H7 (cell line): ENCODE measurements around the gene BRF1. TPM values are rescaled to one million over a fixed set of nuclear protein-coding genes. Genes with fewer than 3 reads are reported as not detected.

Source experiments
- DNase-seq: peaks from one replicate; pipeline ENCODE4 v3.0.0; 2012
- H3K27me3 ChIP-seq: 2 replicates; pipeline ENCODE4 v1.6.0; 2011; ENCODE audit warnings: mild to moderate bottlenecking, low read length; ENCODE audit not compliant: control insufficient read depth, insufficient read depth
- H3K36me3 ChIP-seq: replicated peaks from 2 replicates; pipeline ENCODE4 v1.5.1; 2011; ENCODE audit warnings: low read length; ENCODE audit not compliant: control insufficient read depth, insufficient read depth
- H3K4me3 ChIP-seq: 2 replicates; pipeline ENCODE4 v1.5.1; 2011; ENCODE audit warnings: low read depth, mild to moderate bottlenecking, control low read depth, low read length, moderate library complexity; ENCODE audit not compliant: insufficient read depth
- total RNA-seq: library from RNA; depleted of rRNA; stranded (reverse); fragments of >200 nt; shearing (Covaris generic); gene quantifications from 2 replicates; pipeline ENCODE4 v1.2.3, GENCODE V29; 2014

The BRF1 gene
- total RNA-seq, 1 experiment from 2014 or later: 18.5 TPM

- no peaks in the 10 kb centered on the region for H3K27me3 ChIP-seq
- H3K36me3 ChIP-seq: no peaks in the 10 kb centered on the region; the same call in 1 of the 2 replicates
- no peak overlapping the region for H3K4me3 ChIP-seq
- no peak for DNase-seq
These were observed 56.5 kb downstream of the BRF1 start for GRCh38 chr14:105244334-105244733.

- Histone ChIP-seq H3K4me3 (no peak overlapping the region), H3K36me3 (no peaks in the 10 kb centered on the region), H3K27me3 (no peaks in the 10 kb centered on the region)
- DNase-seq: peak; percentile 37
These were observed 59.2 kb downstream of the BRF1 start for GRCh38 chr14:105241641-105242040.

- H3K36me3 ChIP-seq: no peaks in the 10 kb centered on the region
- no peaks in the 10 kb centered on the region for H3K27me3 ChIP-seq
These were observed 59.8 kb downstream of the BRF1 start for GRCh38 chr14:105240811-105241576.

GRCh38 chr14:105229099-105229655 is 71.6 kb downstream of the BRF1 start:
- H3K4me3 ChIP-seq: no peak overlapping the region
- no peak for DNase-seq
- H3K36me3 ChIP-seq: no peaks in the 10 kb centered on the region
- H3K27me3 ChIP-seq: no peaks in the 10 kb centered on the region

More at GRCh38 chr14:105240811-105241576, 59.8 kb downstream of the BRF1 start:
- DNase-seq: peak; percentile 39
- no peak overlapping the region for H3K4me3 ChIP-seq

GRCh38 chr14:105228562-105228961 is 72.2 kb downstream of the BRF1 start:
- no peak overlapping the region for H3K4me3 ChIP-seq
- H3K36me3 ChIP-seq: no peaks in the 10 kb centered on the region
- DNase-seq: no peak
- H3K27me3 ChIP-seq: no peaks in the 10 kb centered on the region

GRCh38 chr14:105227346-105227745 is 73.5 kb downstream of the BRF1 start:
- DNase-seq: no peak
- Histone ChIP-seq H3K36me3 (no peaks in the 10 kb centered on the region), H3K4me3 (no peak overlapping the region), H3K27me3 (no peaks in the 10 kb centered on the region)

- H3K36me3 ChIP-seq: no peaks in the 10 kb centered on the region
- DNase-seq: no peak
- no peak overlapping the region for H3K4me3 ChIP-seq
- no peaks in the 10 kb centered on the region for H3K27me3 ChIP-seq
These were observed 74.6 kb downstream of the BRF1 start for GRCh38 chr14:105226198-105226597.

- no peak for DNase-seq
- Histone ChIP-seq H3K4me3 (no peak overlapping the region), H3K36me3 (no peaks in the 10 kb centered on the region), H3K27me3 (no peaks in the 10 kb centered on the region)
These were observed 75.8 kb downstream of the BRF1 start for GRCh38 chr14:105224845-105225570.

- DNase-seq: no peak
- no peak overlapping the region for H3K4me3 ChIP-seq
- no peaks in the 10 kb centered on the region; the same call in 1 of the 2 replicates for H3K36me3 ChIP-seq
- no peaks in the 10 kb centered on the region for H3K27me3 ChIP-seq
These were observed 76.8 kb downstream of the BRF1 start for GRCh38 chr14:105223770-105224544.

- DNase-seq: no peak
- Histone ChIP-seq H3K27me3 (no peaks in the 10 kb centered on the region), H3K36me3 (no peaks in the 10 kb centered on the region; the same call in 1 of the 2 replicates), H3K4me3 (no peak overlapping the region)
These were observed 77.5 kb downstream of the BRF1 start for GRCh38 chr14:105223260-105223659.

- no peak for DNase-seq
- H3K36me3 ChIP-seq: no peaks in the 10 kb centered on the region; the same call in 1 of the 2 replicates
- H3K27me3 ChIP-seq: no peaks in the 10 kb centered on the region
These were observed 79.1 kb downstream of the BRF1 start for GRCh38 chr14:105221598-105222178.

GRCh38 chr14:105220699-105221597 is 79.9 kb downstream of the BRF1 start:
- DNase-seq: no peak
- H3K36me3 ChIP-seq: no peaks in the 10 kb centered on the region; the same call in 1 of the 2 replicates
- no peak overlapping the region for H3K4me3 ChIP-seq
- no peaks in the 10 kb centered on the region for H3K27me3 ChIP-seq

More at GRCh38 chr14:105221598-105222178, 79.1 kb downstream of the BRF1 start:
- no peak overlapping the region for H3K4me3 ChIP-seq

- no peak for DNase-seq
- no peak overlapping the region for H3K4me3 ChIP-seq
- H3K36me3 ChIP-seq: no peaks in the 10 kb centered on the region; the same call in 1 of the 2 replicates
- no peaks in the 10 kb centered on the region for H3K27me3 ChIP-seq
These were observed 81.0 kb downstream of the BRF1 start for GRCh38 chr14:105219753-105220152.
